Effector memory CD4-positive, alpha-beta T cell (primary cell): Measurements from ENCODE around the gene FOXJ3.

ENCODE experiments used
- DNase-seq, 3 donors: peaks; one replicate each; pipeline ENCODE4 v3.0.0-alpha.2; 2020
- H3K27ac ChIP-seq: 2 replicates; pipeline ENCODE4 v1.7.0; 2013; ENCODE audit warnings: mild to moderate bottlenecking, low read length, moderate library complexity; ENCODE audit not compliant: insufficient read depth, poor library complexity, severe bottlenecking
- H3K27me3 ChIP-seq: replicated peaks from 2 replicates; pipeline ENCODE4 v1.7.0; 2013; ENCODE audit warnings: mild to moderate bottlenecking, low read length; ENCODE audit not compliant: insufficient read depth, control insufficient read depth, poor library complexity, severe bottlenecking
- H3K36me3 ChIP-seq: 2 replicates; pipeline ENCODE4 v1.7.0; 2013; ENCODE audit warnings: mild to moderate bottlenecking, low read length, moderate library complexity; ENCODE audit not compliant: control insufficient read depth, insufficient read depth
- H3K4me1 ChIP-seq: 2 replicates; pipeline ENCODE4 v1.7.0; 2013; ENCODE audit warnings: low read length, mild to moderate bottlenecking; ENCODE audit not compliant: control insufficient read depth, insufficient read depth, poor library complexity, severe bottlenecking
- H3K4me3 ChIP-seq: 2 replicates; pipeline ENCODE4 v1.7.0; 2013; ENCODE audit warnings: low read length, low read depth, mild to moderate bottlenecking; ENCODE audit not compliant: insufficient read depth, poor library complexity, severe bottlenecking
- H3K9me3 ChIP-seq: 2 replicates; pipeline ENCODE4 v1.7.0; 2013; ENCODE audit warnings: mild to moderate bottlenecking, low read length, moderate library complexity; ENCODE audit not compliant: control insufficient read depth

The FOXJ3 gene

DNA sequence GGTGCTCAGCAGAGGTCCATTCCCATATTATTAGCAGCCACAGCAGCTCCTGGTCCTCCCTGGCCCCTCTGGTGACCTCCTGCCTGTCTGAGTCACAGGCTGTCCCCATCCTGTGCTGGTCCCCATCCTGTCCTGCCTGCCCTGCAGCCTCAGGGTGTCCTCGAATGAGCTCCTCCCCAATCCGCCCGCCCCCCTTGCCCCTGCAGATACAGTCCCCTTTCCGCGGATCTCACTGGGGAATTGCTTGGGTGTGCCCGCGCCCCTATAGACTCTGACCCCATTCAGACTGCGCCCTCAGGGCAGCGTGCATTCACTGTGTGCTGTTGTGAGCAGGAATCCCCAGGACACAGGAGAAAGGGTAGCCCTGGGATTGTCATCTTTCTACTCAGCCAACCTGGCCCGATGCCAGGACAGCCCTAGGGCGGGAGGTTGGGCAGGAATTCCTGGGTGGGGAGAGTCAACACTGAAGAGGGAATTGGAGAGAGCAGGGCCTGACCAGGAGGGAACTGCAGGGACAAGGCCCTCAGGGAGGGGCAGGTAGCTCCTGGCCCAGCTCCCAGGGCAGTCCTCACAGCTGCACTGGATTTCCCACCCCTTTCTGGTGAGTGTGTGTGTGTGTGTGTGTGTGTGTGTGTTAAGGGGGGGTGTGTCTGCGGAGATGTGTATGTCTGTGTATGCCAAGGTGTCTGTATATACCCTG, 169.4 kb downstream of the FOXJ3 start:
- no peaks in the 10 kb centered on the region for H3K4me1 ChIP-seq
- H3K27me3 ChIP-seq = no peaks in the 10 kb centered on the region
- DNase-seq = no peak
- H3K27ac ChIP-seq = no peak overlapping the region
- H3K9me3 ChIP-seq = no peaks in the 10 kb centered on the region
- no peaks in the 10 kb centered on the region for H3K36me3 ChIP-seq
- H3K4me3 ChIP-seq = no peak overlapping the region

- Histone ChIP-seq H3K4me1 (no peaks in the 10 kb centered on the region), H3K27ac (no peak within 1 kb of the TSS), H3K9me3 (no peaks in the 10 kb centered on the region), H3K36me3 (no peaks in the 10 kb centered on the region), H3K4me3 (no peak within 1 kb of the TSS), H3K27me3 (no peaks in the 10 kb centered on the region)
- no peak for DNase-seq
These were observed 170.2 kb downstream of the FOXJ3 start, which contains the start of gene GUCA2A for GRCh38 chr1:42164551-42165420. Gene GUCA2A (minus strand): TSS chr1:42164745. CDS start chr1:42164712, 33 bp downstream.

DNA sequence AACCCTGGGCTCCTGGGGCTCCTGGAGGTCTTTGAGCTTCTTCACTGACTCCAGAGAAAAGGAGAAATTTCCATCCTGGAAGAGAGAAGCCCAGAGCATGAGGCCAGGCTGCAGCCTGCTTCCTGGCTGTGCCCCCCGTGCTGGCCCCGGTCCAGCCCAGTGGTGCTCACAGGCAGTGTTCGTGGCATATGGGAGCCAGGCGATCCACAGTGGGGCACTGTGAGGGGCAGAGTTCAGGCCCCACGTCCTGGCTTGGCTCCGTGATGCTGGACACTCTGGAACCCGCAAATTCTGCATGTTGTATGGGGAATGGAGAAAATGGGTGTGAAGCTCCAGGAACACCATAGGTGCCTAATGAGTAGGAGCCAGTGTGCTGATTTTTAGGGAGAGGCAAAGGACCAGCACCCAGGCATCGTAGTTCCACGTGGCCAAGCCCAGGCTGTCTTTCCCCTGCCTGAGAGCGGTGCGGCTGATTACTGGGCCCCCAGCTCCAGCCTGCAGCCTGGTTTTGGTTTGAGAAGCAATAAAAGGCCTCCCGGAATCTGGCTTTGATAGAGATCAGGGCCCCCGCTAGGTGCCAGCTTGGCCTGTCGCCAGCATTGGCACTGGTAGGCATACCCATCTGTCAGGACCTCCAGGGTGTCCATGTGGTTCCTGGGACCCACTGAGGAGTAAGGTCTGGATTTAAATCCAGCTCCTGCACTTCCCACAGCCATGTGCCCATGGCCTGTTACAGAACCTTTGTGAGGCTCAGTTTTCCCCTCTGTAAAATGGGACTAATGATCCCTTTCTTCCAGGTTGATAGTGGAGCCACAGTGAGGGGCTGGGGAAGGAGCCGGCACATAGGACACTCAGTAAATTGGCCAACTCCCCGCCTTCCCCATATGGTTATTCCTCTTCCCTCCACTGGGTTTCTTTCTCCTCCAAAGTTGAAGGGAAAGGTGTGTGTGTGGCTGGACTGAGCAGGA, 171.2 kb downstream of the FOXJ3 start:
- H3K36me3 ChIP-seq = no peaks in the 10 kb centered on the region
- H3K4me1 ChIP-seq = no peaks in the 10 kb centered on the region
- H3K27me3 ChIP-seq = no peaks in the 10 kb centered on the region
- no peak overlapping the region for H3K27ac ChIP-seq
- no peak for DNase-seq
- no peak overlapping the region for H3K4me3 ChIP-seq
- H3K9me3 ChIP-seq = no peaks in the 10 kb centered on the region

- Histone ChIP-seq H3K27ac (no peak overlapping the region), H3K9me3 (no peaks in the 10 kb centered on the region), H3K27me3 (no peaks in the 10 kb centered on the region), H3K36me3 (no peaks in the 10 kb centered on the region), H3K4me3 (no peak overlapping the region), H3K4me1 (no peaks in the 10 kb centered on the region)
- DNase-seq = no peak
These were observed 171.9 kb downstream of the FOXJ3 start for GRCh38 chr1:42163114-42163513.

DNA sequence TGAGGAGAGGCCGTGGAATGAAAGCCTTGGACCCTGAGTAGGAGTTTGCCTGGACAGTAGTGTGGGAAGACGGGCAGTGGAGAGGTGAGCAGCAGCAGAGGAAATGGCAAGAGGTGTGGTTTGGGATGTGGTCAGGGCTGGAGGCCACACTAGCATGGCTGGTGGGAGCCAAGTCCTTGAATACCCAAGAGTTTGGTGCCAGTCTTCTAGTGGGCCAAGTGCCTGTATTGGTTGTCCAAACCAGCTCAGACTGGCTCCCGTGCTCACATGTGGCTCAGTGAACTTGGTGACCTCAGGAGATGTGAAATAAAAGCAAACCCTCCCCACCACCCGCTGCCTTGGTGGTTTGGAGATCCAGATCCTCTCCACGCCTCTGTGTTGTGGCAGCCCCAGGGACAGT, 172.9 kb downstream of the FOXJ3 start:
- Histone ChIP-seq H3K27ac (no peak overlapping the region), H3K9me3 (no peaks in the 10 kb centered on the region), H3K36me3 (no peaks in the 10 kb centered on the region), H3K4me3 (no peak overlapping the region), H3K27me3 (no peaks in the 10 kb centered on the region), H3K4me1 (no peaks in the 10 kb centered on the region)
- no peak for DNase-seq

GRCh38 chr1:42158189-42158588, 176.8 kb downstream of the FOXJ3 start:
- Histone ChIP-seq H3K4me3 (no peak overlapping the region), H3K27me3 (no peaks in the 10 kb centered on the region), H3K4me1 (no peaks in the 10 kb centered on the region)

GRCh38 chr1:42157667-42158066, 177.4 kb downstream of the FOXJ3 start:
- Histone ChIP-seq H3K4me3 (no peak overlapping the region), H3K36me3 (no peaks in the 10 kb centered on the region), H3K27ac (no peak overlapping the region), H3K27me3 (no peaks in the 10 kb centered on the region), H3K4me1 (no peaks in the 10 kb centered on the region), H3K9me3 (no peaks in the 10 kb centered on the region)
- DNase-seq = no peak

More at GRCh38 chr1:42158189-42158588, 176.8 kb downstream of the FOXJ3 start:
- DNase-seq = no peak
- Histone ChIP-seq H3K36me3 (no peaks in the 10 kb centered on the region), H3K27ac (no peak overlapping the region), H3K9me3 (no peaks in the 10 kb centered on the region)

GRCh38 chr1:42155362-42155761, 179.7 kb downstream of the FOXJ3 start:
- Histone ChIP-seq H3K9me3 (no peaks in the 10 kb centered on the region), H3K4me1 (no peaks in the 10 kb centered on the region), H3K4me3 (no peak overlapping the region), H3K36me3 (no peaks in the 10 kb centered on the region), H3K27ac (no peak overlapping the region), H3K27me3 (no peaks in the 10 kb centered on the region)
- DNase-seq = no peak

GRCh38 chr1:42154685-42155084, 180.3 kb downstream of the FOXJ3 start:
- Histone ChIP-seq H3K27ac (no peak overlapping the region), H3K27me3 (no peaks in the 10 kb centered on the region), H3K36me3 (no peaks in the 10 kb centered on the region), H3K4me3 (no peak overlapping the region), H3K9me3 (no peaks in the 10 kb centered on the region), H3K4me1 (no peaks in the 10 kb centered on the region)
- DNase-seq = no peak
